ENCODE results near the gene LDB1. TPM values are rescaled to one million over a fixed set of nuclear protein-coding genes. Genes with fewer than 3 reads are reported as not detected.
A peak's percentile ranks its signal among the peaks of the same experiment; 100 is the strongest.

The LDB1 gene
- total and polyA plus RNA-seq, 5 donors from 2014 or later = 18.1 to 120 (median 27.6) TPM

DNA sequence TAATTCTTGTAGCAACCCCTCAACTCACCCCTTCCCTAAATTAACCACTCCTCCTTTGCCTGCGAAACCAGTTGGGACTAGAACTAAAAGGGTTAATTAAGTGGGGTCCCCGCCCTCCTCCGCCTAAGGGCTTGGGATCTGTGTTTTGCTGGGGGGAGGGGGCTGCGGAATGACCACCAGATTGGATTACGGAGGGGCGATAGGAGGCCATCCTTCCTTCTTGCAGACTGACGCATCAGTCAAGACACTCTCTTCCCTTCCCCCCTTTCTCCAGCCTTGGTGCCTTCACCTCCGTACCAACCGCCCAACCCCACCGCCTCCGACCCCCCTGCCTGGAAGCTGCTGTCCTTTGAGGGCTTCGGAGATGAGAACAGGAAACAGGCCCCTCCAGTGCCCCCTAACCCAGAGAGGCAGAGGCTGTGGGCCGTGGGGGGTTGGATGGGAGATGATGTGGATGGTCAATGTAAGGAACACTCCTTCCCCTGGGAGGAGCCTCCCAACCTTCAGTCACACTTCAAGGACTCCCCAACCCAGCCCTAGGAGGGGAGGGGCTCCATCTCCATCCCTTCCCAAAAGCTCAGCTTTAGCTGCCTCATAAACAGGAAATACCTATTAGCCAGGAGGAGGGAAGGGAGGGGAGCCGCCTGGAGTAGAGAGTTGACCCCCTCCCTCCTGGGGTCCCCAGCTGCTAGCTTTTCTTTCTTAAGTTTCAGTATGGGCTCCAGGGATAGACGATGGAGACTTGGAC, 997 bp upstream of the LDB1 start:
- DNase-seq (no peak), ATAC-seq (ENCODE audit: low read depth in 2 of 2) (no peak)
- Histone ChIP-seq H3K9me3 (ENCODE audit: control insufficient read depth in 2 of 2, low read length in 2 of 2) (no peaks in the 10 kb centered on the region), H3K27me3 (ENCODE audit: control insufficient read depth, insufficient read depth, low read length) (no peaks in the 10 kb centered on the region), H3K36me3 (ENCODE audit: control insufficient read depth, insufficient read depth, low read length) (no peaks in the 10 kb centered on the region), H3K4me3 (ENCODE audit: low read depth, low read length) (peak overlapping the region; percentile 81), H3K4me1 (ENCODE audit: control insufficient read depth, insufficient read depth, low read length, poor library complexity, severe bottlenecking) (peaks cover 49% of the 10 kb centered on the region), H3K27ac (ENCODE audit: insufficient read depth, low read length, poor library complexity, severe bottlenecking) (peak overlapping the region; percentile 91)
- Mint-ChIP-seq H3K4me3 (peak overlapping the region; percentile 90 to 96 (median 92)), H3K36me3 (no peaks in the 10 kb centered on the region), H3K27me3 (no peaks in the 10 kb centered on the region), H3K27ac (peak overlapping the region; percentile 89 to 99 (median 96)), H3K4me1 (peaks cover 6 to 55% (median 30%) of the 10 kb centered on the region in 4 donors), H3K9me3 (no peaks in the 10 kb centered on the region)

DNA sequence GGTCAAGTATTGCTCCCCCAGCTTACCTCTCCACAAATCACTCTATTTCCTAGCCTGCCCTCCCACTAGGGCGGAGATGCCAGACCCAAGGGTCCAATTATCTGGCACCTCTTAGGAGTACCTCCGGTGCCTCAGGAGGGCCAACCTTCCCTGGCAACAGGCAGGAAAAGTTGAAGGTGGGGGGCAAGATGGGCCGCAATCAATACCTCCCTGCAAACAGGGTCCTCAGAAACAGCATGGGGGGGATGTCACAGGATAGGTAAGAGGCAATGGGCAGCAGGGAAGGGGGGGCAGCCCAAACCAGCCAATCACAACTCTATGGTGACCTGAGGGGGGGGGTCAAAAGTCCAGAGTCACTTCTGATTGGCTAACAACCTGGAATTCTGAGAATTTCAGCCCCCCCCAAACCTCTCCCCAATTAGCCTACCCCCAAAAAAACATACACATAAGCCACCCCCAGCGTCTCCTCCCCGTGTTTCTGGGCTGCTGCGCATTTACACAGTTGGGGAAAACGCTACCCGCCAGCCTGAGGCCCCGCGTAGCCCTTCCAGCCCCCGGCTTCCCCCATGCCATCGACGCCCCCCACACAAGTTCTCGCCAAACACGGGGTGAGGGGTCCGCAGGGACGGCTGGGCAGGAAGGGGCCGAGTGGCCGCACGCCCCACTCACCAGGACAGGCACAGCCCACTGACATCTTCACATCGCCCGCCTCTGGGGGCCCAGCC, 589 bp downstream of the LDB1 start:
- Histone ChIP-seq H3K27me3 (ENCODE audit: control insufficient read depth, insufficient read depth, low read length) (no peaks in the 10 kb centered on the region), H3K36me3 (ENCODE audit: control insufficient read depth, insufficient read depth, low read length) (no peaks in the 10 kb centered on the region), H3K4me3 (ENCODE audit: low read depth, low read length) (peak overlapping the region; percentile 75), H3K27ac (ENCODE audit: insufficient read depth, low read length, poor library complexity, severe bottlenecking) (peak overlapping the region; percentile 91), H3K4me1 (ENCODE audit: control insufficient read depth, insufficient read depth, low read length, poor library complexity, severe bottlenecking) (peaks cover 62% of the 10 kb centered on the region), H3K9me3 (ENCODE audit: control insufficient read depth in 2 of 2, low read length in 2 of 2) (no peaks in the 10 kb centered on the region)
- H3K9me3 Mint-ChIP-seq = no peaks in the 10 kb centered on the region
- H3K36me3 Mint-ChIP-seq = no peaks in the 10 kb centered on the region
- H3K4me1 Mint-ChIP-seq = peaks cover 11 to 66% (median 40%) of the 10 kb centered on the region in 4 donors
- H3K27ac Mint-ChIP-seq = peak overlapping the region; percentile 59 to 98 (median 87)
- H3K27me3 Mint-ChIP-seq = no peaks in the 10 kb centered on the region
- DNase-seq = peak; percentile 23 to 90 (median 48)
- H3K4me3 Mint-ChIP-seq = peak overlapping the region; percentile 90 to 94 (median 92)
- ATAC-seq (ENCODE audit: low read depth in 2 of 2) = peak; percentile 9 to 12

DNA sequence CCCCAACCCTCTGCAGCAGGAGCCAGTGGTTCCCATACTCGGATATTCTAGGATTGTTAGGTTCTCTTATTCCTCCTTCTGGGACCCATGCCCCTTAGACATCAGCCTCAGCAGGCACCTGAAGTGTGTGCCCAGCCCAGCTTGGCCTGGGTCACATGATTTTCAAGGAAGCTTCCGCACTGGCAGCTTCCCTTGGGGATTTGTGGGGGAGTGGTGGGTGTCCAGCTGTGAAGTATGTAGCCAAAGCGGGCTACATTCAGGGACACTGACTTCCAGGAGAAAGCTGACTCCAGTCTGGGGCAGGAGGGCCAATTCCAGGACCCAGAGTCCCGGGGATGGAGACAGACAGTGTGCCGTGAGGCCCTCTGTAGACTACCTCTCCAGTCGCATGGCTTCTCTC, 1.3 kb downstream of the LDB1 start:
- Mint-ChIP-seq H3K36me3 (no peaks in the 10 kb centered on the region), H3K27ac (peak overlapping the region; percentile 59 to 99 (median 87)), H3K4me1 (peaks cover 11 to 66% (median 40%) of the 10 kb centered on the region in 4 donors), H3K4me3 (peak overlapping the region; percentile 90 to 94 (median 92)), H3K9me3 (no peaks in the 10 kb centered on the region), H3K27me3 (no peaks in the 10 kb centered on the region)
- Histone ChIP-seq H3K27ac (ENCODE audit: insufficient read depth, low read length, poor library complexity, severe bottlenecking) (peak overlapping the region; percentile 91), H3K9me3 (ENCODE audit: control insufficient read depth in 2 of 2, low read length in 2 of 2) (no peaks in the 10 kb centered on the region), H3K27me3 (ENCODE audit: control insufficient read depth, insufficient read depth, low read length) (no peaks in the 10 kb centered on the region), H3K4me3 (ENCODE audit: low read depth, low read length) (peak overlapping the region; percentile 75), H3K36me3 (ENCODE audit: control insufficient read depth, insufficient read depth, low read length) (no peaks in the 10 kb centered on the region), H3K4me1 (ENCODE audit: control insufficient read depth, insufficient read depth, low read length, poor library complexity, severe bottlenecking) (peaks cover 66% of the 10 kb centered on the region)
- DNase-seq (peak in 1 of 3 donors; percentile 47), ATAC-seq (ENCODE audit: low read depth in 2 of 2) (no peak)

DNA sequence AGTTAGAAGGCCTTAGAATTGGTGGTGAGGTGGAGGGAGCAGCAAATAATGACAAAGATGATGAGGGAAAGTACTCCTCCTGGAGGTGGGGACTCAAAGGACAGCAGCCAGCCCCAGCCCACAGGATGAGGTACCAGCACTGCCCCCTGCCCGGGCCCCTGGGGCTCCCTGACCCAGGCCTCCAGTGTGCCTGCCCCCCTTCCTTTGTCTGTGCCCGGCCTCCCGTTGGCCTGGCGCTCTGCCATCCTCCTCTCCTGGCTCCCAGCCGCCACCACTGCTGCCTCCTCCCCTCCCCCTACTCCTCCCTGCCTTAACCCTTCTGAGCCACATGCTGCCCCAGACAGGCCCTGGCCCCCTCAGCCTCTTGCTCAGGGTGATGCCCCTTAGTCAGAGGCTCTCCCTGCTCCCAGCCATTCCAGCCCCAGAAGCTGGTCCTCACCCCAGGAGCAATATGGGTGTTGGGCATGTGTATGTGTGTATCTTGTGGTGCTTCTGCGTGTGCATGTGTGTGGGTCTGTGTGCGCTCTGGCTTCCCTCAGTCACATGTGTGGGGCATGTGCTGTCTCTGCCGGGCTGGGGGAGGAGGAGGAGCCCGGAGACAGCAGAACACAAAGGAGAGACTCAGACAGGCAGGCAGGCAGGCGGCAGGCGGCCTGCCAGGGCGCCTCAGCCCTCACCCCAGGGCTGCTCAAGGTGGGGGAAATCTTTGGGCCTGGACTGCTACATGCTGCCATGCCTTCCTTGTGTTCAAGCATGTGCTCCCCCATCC, 2.6 kb downstream of the LDB1 start:
- peak overlapping the region; percentile 75 for H3K4me3 ChIP-seq (ENCODE audit: low read depth, low read length)
- peaks cover 5% of the 10 kb centered on the region for H3K36me3 Mint-ChIP-seq
- peak; percentile 51 to 83 (median 68) for DNase-seq
- H3K4me3 Mint-ChIP-seq = peak overlapping the region; percentile 90 to 94 (median 92)
- peak overlapping the region; percentile 91 for H3K27ac ChIP-seq (ENCODE audit: insufficient read depth, low read length, poor library complexity, severe bottlenecking)
- no peaks in the 10 kb centered on the region for H3K27me3 Mint-ChIP-seq
- H3K4me1 ChIP-seq (ENCODE audit: control insufficient read depth, insufficient read depth, low read length, poor library complexity, severe bottlenecking) = peaks cover 79% of the 10 kb centered on the region
- H3K36me3 ChIP-seq (ENCODE audit: control insufficient read depth, insufficient read depth, low read length) = no peaks in the 10 kb centered on the region
- H3K4me1 Mint-ChIP-seq = peaks cover 21 to 74% (median 47%) of the 10 kb centered on the region in 4 donors
- peak overlapping the region; percentile 59 to 99 (median 87) for H3K27ac Mint-ChIP-seq
- H3K9me3 ChIP-seq (ENCODE audit: control insufficient read depth in 2 of 2, low read length in 2 of 2) = no peaks in the 10 kb centered on the region
- no peaks in the 10 kb centered on the region for H3K9me3 Mint-ChIP-seq
- no peaks in the 10 kb centered on the region for H3K27me3 ChIP-seq (ENCODE audit: control insufficient read depth, insufficient read depth, low read length)
- ATAC-seq (ENCODE audit: low read depth in 2 of 2) = peak; percentile 41 to 46

DNA sequence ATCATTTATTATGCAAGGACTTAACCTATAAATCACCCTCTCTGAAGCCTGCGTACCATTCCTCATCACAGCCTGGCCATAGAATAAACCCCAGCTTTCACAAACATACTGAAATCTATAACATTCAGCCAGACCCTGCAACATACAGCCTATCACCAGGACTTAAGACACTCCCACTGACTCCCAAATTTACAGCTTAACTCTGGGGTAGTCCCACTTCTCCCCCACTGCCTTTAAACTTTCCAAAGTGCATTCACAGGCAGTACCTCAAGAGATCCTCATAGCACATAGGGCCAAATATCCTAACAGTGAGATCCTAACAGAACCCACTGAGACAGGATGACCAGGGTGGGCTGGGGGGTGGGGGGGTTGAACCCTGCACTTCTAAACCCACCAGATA, 3.5 kb downstream of the LDB1 start:
- Histone ChIP-seq H3K4me1 (ENCODE audit: control insufficient read depth, insufficient read depth, low read length, poor library complexity, severe bottlenecking) (peaks cover 80% of the 10 kb centered on the region), H3K36me3 (ENCODE audit: control insufficient read depth, insufficient read depth, low read length) (no peaks in the 10 kb centered on the region), H3K4me3 (ENCODE audit: low read depth, low read length) (peak overlapping the region; percentile 49), H3K27me3 (ENCODE audit: control insufficient read depth, insufficient read depth, low read length) (no peaks in the 10 kb centered on the region), H3K27ac (ENCODE audit: insufficient read depth, low read length, poor library complexity, severe bottlenecking) (peak overlapping the region; percentile 91), H3K9me3 (ENCODE audit: control insufficient read depth in 2 of 2, low read length in 2 of 2) (no peaks in the 10 kb centered on the region)
- peaks cover 5% of the 10 kb centered on the region for H3K36me3 Mint-ChIP-seq
- DNase-seq (no peak), ATAC-seq (ENCODE audit: low read depth in 2 of 2) (no peak)
- H3K4me3 Mint-ChIP-seq = peak overlapping the region; percentile 92 to 98 (median 93)
- H3K9me3 Mint-ChIP-seq = no peaks in the 10 kb centered on the region
- H3K27ac Mint-ChIP-seq = peak overlapping the region; percentile 59 to 87 (median 79)
- H3K4me1 Mint-ChIP-seq = peaks cover 21 to 74% (median 53%) of the 10 kb centered on the region in 4 donors
- H3K27me3 Mint-ChIP-seq = no peaks in the 10 kb centered on the region

DNA sequence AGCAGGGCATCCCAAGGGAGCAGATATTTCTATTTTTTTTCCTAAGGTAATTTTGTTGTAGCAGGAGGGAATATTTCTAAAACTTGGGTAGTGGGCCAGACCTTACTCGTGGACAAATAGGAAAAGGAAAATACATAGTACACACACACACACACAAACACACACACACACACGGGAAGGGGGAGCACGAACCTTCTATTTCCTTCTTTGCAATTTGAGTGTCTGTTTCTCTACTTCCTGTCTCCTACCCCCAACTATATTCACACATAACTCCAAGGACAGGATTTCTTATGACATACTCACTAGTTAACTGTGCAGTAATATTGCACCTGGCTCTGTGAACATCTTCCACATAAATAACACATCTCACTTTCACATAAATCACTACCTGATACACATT, 4.4 kb downstream of the LDB1 start:
- Mint-ChIP-seq H3K4me1 (peaks cover 21 to 65% (median 53%) of the 10 kb centered on the region in 4 donors), H3K27me3 (no peaks in the 10 kb centered on the region), H3K9me3 (no peaks in the 10 kb centered on the region), H3K36me3 (peaks cover 9% of the 10 kb centered on the region), H3K27ac (peak overlapping the region; percentile 59 to 87 (median 60)), H3K4me3 (peak overlapping the region; percentile 92 to 98 (median 93))
- peak in 1 of 3 donors; percentile 56 for DNase-seq
- Histone ChIP-seq H3K27ac (ENCODE audit: insufficient read depth, low read length, poor library complexity, severe bottlenecking) (peak overlapping the region; percentile 91), H3K36me3 (ENCODE audit: control insufficient read depth, insufficient read depth, low read length) (peaks cover 7% of the 10 kb centered on the region), H3K4me3 (ENCODE audit: low read depth, low read length) (peak overlapping the region; percentile 73), H3K4me1 (ENCODE audit: control insufficient read depth, insufficient read depth, low read length, poor library complexity, severe bottlenecking) (peaks cover 71% of the 10 kb centered on the region), H3K9me3 (ENCODE audit: control insufficient read depth in 2 of 2, low read length in 2 of 2) (no peaks in the 10 kb centered on the region), H3K27me3 (ENCODE audit: control insufficient read depth, insufficient read depth, low read length) (no peaks in the 10 kb centered on the region)
- ATAC-seq (ENCODE audit: low read depth in 2 of 2) = no peak

DNA sequence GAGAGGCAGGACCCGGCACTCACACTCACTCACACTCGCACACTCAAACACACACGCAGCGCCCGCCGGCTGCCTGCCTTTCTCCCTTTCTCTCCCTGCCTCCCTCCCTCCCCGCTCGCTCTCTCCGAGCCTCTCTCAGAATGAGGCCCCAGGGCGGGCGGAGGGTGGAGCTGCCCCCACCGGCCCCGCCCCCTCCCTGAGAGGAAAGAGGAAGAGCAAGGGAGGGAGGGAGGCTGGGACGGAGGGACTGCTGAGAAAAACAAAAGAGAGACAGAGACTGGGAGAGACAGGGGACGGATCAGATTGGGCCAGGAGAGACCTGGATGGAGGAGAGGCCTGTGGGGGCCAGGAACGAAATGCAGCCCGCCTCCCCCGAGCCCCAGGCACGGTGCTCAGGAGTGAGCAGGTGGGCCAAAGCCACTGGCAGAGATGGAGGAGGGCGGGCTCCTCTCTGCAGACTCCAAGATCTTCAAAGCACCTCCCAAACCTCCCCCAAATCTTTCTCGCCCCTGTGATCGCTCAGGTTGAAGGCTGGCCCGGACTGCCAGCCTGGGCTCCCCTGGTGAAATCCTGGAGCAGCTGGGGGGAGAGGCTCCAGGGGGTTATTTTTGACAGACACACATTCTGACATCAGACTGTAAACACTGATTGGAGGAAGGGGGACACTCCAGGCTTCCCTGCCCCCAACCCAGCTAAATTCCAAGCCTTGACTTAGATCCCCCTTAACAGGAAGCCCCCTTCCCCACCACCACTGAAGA, 5.1 kb downstream of the LDB1 start:
- Mint-ChIP-seq H3K4me1 (peaks cover 21 to 68% (median 55%) of the 10 kb centered on the region in 4 donors), H3K27me3 (no peaks in the 10 kb centered on the region), H3K27ac (peak overlapping the region; percentile 87 to 98 (median 91)), H3K4me3 (peak overlapping the region; percentile 92 to 98 (median 93)), H3K36me3 (peaks cover 16% of the 10 kb centered on the region), H3K9me3 (no peaks in the 10 kb centered on the region)
- Histone ChIP-seq H3K9me3 (ENCODE audit: control insufficient read depth in 2 of 2, low read length in 2 of 2) (no peaks in the 10 kb centered on the region), H3K27ac (ENCODE audit: insufficient read depth, low read length, poor library complexity, severe bottlenecking) (peak overlapping the region; percentile 91), H3K36me3 (ENCODE audit: control insufficient read depth, insufficient read depth, low read length) (peaks cover 14% of the 10 kb centered on the region), H3K4me3 (ENCODE audit: low read depth, low read length) (peak overlapping the region; percentile 73), H3K4me1 (ENCODE audit: control insufficient read depth, insufficient read depth, low read length, poor library complexity, severe bottlenecking) (peaks cover 71% of the 10 kb centered on the region), H3K27me3 (ENCODE audit: control insufficient read depth, insufficient read depth, low read length) (no peaks in the 10 kb centered on the region)
- peak; percentile 72 to 87 (median 79) for DNase-seq
- peak; percentile 71 to 73 for ATAC-seq (ENCODE audit: low read depth in 2 of 2)

Data from CD4-positive, CD25-positive, alpha-beta regulatory T cell (primary cell).